ENCODE measurements around the gene KLHL29. TPM values are rescaled to one million over a fixed set of nuclear protein-coding genes. Genes with fewer than 3 reads are reported as not detected.

KLHL29 gene
- total and polyA plus RNA-seq, 10 of the 15 experiments (the other 5 are each of a cell fraction or from before 2014, with no cell fraction given), result 1.4 to 19.5 (median 6.1) TPM

GRCh38 chr2:23418056-23418455, 33.1 kb downstream of the KLHL29 start:
- Histone ChIP-seq H3K27ac (ENCODE audit: control insufficient read depth, insufficient read depth) (no peak overlapping the region), H3K79me2 (ENCODE audit: control insufficient read depth, insufficient read depth, low read length) (no peaks in the 10 kb centered on the region), H3K27me3 (replicated peaks in 1 of 2; ENCODE audit: control insufficient read depth in 2 of 2, insufficient read depth in 2 of 2, low read length in 1 of 2) (no peaks in the 10 kb centered on the region), H3K36me3 (ENCODE audit: control insufficient read depth in 2 of 2, insufficient read depth in 2 of 2, low read length in 1 of 2) (peaks cover 0 to 1% of the 10 kb centered on the region in 2 experiments; a peak in 1 of 4 replicates), H4K20me1 (ENCODE audit: control insufficient read depth, insufficient read depth) (no peaks in the 10 kb centered on the region), H2AFZ (ENCODE audit: control insufficient read depth, low read depth, low read length) (no peak overlapping the region), H3K4me3 (no peak overlapping the region), H3K9me3 (replicated peaks; ENCODE audit: control insufficient read depth, insufficient read depth, low read length) (no peaks in the 10 kb centered on the region), H3K4me2 (ENCODE audit: control insufficient read depth, insufficient read depth) (no peak overlapping the region), H3K9ac (ENCODE audit: control insufficient read depth, insufficient read depth, low read length) (no peak overlapping the region), H3K4me1 (ENCODE audit: control insufficient read depth, insufficient read depth, low read length) (no peaks in the 10 kb centered on the region)
- intact Hi-C loops (cut with micrococcal nuclease; ENCODE audit: unreplicated experiment) (no loop called here), in situ Hi-C loops (cut with MboI) (no loop called here)
- ATAC-seq, result no peak
- RAD21 ChIA-PET (ENCODE audit: unreplicated experiment), result no interaction called here
- no peak for FAIRE-seq
- WGBS (ENCODE audit: insufficient coverage, insufficient replicate concordance, low lambda C conversion rate, missing lambda C conversion rate), result 59% methylated on average over 5 of the region's 5 CpGs
- no TSS peak for BruUV-seq (replicated peaks)
- SMC1A ChIA-PET (ENCODE audit: uncharacterized antibody, unreplicated experiment), result no interaction called here
- DNase-seq (ENCODE audit: low read depth, low spot score), result no peak
- POLR2A ChIA-PET, result interaction anchor here (1.0 kb wide), 1 partner anchor 8 kb away, joined by 3 read pairs; no protein-coding TSS in a partner anchor
- CTCF ChIA-PET, result no interaction called here
- TF ChIP-seq RAD51 (IDR thresholded peaks at IDR 0.05), result no peak
- no peak for TF ChIP-seq TCF3 (IDR thresholded peaks at IDR 0.05; ENCODE audit: borderline replicate concordance, insufficient read depth, low read depth, low read length)
- TF ChIP-seq SPI1 (IDR thresholded peaks at IDR 0.05; ENCODE audit: borderline replicate concordance, insufficient read depth, low read depth, low read length), result no peak
- no peak for TF ChIP-seq CEBPZ (IDR thresholded peaks at IDR 0.05; ENCODE audit: low read depth, low read length)
- no peak for TF ChIP-seq RUNX3 (IDR thresholded peaks at IDR 0.05; ENCODE audit: low read length)
- TF ChIP-seq ATF2 (IDR thresholded peaks at IDR 0.05; ENCODE audit: low read length), result no peak
- TF ChIP-seq E2F8 (IDR thresholded peaks at IDR 0.05; ENCODE audit: low read depth, partially characterized antibody), result no peak
- no peak for TF ChIP-seq E4F1 (IDR thresholded peaks at IDR 0.05; ENCODE audit: borderline replicate concordance, partially characterized antibody)
- TF ChIP-seq CEBPB (IDR thresholded peaks at IDR 0.05; ENCODE audit: borderline replicate concordance in 1 of 2, low read depth in 2 of 2, low read length in 2 of 2), result no peak
- no peak for TF ChIP-seq RAD21 (IDR thresholded peaks at IDR 0.05; ENCODE audit: insufficient read depth, low read depth, low read length)
- TF ChIP-seq MYC (IDR thresholded peaks at IDR 0.05; ENCODE audit: insufficient read depth, insufficient read length, insufficient replicate concordance, low read length, severe bottlenecking), result no peak
- TF ChIP-seq HDAC6 (IDR thresholded peaks at IDR 0.05; ENCODE audit: unreplicated experiment), result no peak
